Activated CD4-positive, CD25-positive, alpha-beta regulatory T cell treated with anti-CD3 and anti-CD28 coated beads, Interleukin-2, amount 50 U/mL, for 72 hours (primary cell): ENCODE results near the gene SMCO2.

ENCODE experiments used
- DNase-seq: peaks from one replicate; pipeline ENCODE4 v3.0.0; 2021

Gene SMCO2

GRCh38 chr12:27456618-27457017 lies 10.1 kb downstream of the SMCO2 start:
- DNase-seq: no peak

GRCh38 chr12:27460471-27460978 lies 14.0 kb downstream of the SMCO2 start:
- no peak for DNase-seq

- no peak for DNase-seq
Observed at GRCh38 chr12:27462151-27462694, 15.7 kb downstream of the SMCO2 start.

GRCh38 chr12:27462851-27463250 lies 16.3 kb downstream of the SMCO2 start:
- DNase-seq: no peak

- DNase-seq: no peak
Observed at GRCh38 chr12:27463511-27464219, 17.1 kb downstream of the SMCO2 start.

- DNase-seq: no peak
Observed at GRCh38 chr12:27464220-27464554, 17.7 kb downstream of the SMCO2 start.

GRCh38 chr12:27467641-27468040 lies 21.1 kb downstream of the SMCO2 start:
- no peak for DNase-seq

GRCh38 chr12:27468241-27468640 lies 21.7 kb downstream of the SMCO2 start:
- DNase-seq: no peak

GRCh38 chr12:27469176-27469736 lies 22.7 kb downstream of the SMCO2 start:
- no peak for DNase-seq

GRCh38 chr12:27472604-27473003 lies 26.1 kb downstream of the SMCO2 start:
- no peak for DNase-seq

- no peak for DNase-seq
Observed at GRCh38 chr12:27474344-27474743, 27.8 kb downstream of the SMCO2 start.

- no peak for DNase-seq
Observed at GRCh38 chr12:27477049-27477448, 30.5 kb downstream of the SMCO2 start.

- DNase-seq: no peak
Observed at GRCh38 chr12:27478949-27479348, 32.4 kb downstream of the SMCO2 start.

GRCh38 chr12:27480016-27480415 lies 33.5 kb downstream of the SMCO2 start:
- DNase-seq: no peak

- no peak for DNase-seq
Observed at GRCh38 chr12:27486961-27487360, 40.4 kb downstream of the SMCO2 start.

GRCh38 chr12:27488479-27488878 lies 41.9 kb downstream of the SMCO2 start:
- no peak for DNase-seq

GRCh38 chr12:27491226-27491625 lies 44.7 kb downstream of the SMCO2 start:
- DNase-seq: no peak

GRCh38 chr12:27493260-27493940 lies 46.9 kb downstream of the SMCO2 start:
- no peak for DNase-seq

- DNase-seq: no peak
Observed at GRCh38 chr12:27497446-27497845, 50.9 kb downstream of the SMCO2 start.

GRCh38 chr12:27498149-27498548 lies 51.6 kb downstream of the SMCO2 start:
- DNase-seq: no peak

- no peak for DNase-seq
Observed at GRCh38 chr12:27498761-27499160, 52.2 kb downstream of the SMCO2 start.

- DNase-seq: no peak
Observed at GRCh38 chr12:27499377-27499776, 52.8 kb downstream of the SMCO2 start.

GRCh38 chr12:27500546-27500945 lies 54.0 kb downstream of the SMCO2 start:
- no peak for DNase-seq

- no peak for DNase-seq
Observed at GRCh38 chr12:27502021-27502435, 55.5 kb downstream of the SMCO2 start.
